SK-N-SH treated with all-trans-retinoic acid at 6 μM for 48 hours (cell line): ENCODE results near the gene ARRDC1.

ENCODE experiments used
- BACH2 ChIP-seq: fragments of 250-450 bp; sonication (Bioruptor Pico); IDR thresholded peaks from 2 replicates; pipeline ENCODE4 v1.9.0; 2021; ENCODE audit warnings: mild to moderate bottlenecking, borderline replicate concordance
- ESRRG ChIP-seq: fragments of 250-450 bp; sonication (Bioruptor Pico); IDR thresholded peaks from 2 replicates; pipeline ENCODE4 v1.6.1; 2021; ENCODE audit warnings: mild to moderate bottlenecking
- POU6F1 ChIP-seq: fragments of 250-450 bp; sonication (Bioruptor Pico); IDR thresholded peaks from 2 replicates; pipeline ENCODE4 v1.8.0; 2021; ENCODE audit warnings: low read depth, mild to moderate bottlenecking, moderate library complexity, borderline replicate concordance
- PPARA ChIP-seq: fragments of 250-450 bp; sonication (Bioruptor Pico); IDR thresholded peaks from 2 replicates; pipeline ENCODE4 v1.5.0; 2020; ENCODE audit warnings: mild to moderate bottlenecking, borderline replicate concordance
- RARB ChIP-seq: fragments of 250-450 bp; sonication (Bioruptor Pico); IDR thresholded peaks from 2 replicates; pipeline ENCODE4 v1.8.0; 2021; ENCODE audit warnings: mild to moderate bottlenecking, moderate library complexity
- TCF4 ChIP-seq: fragments of 250-450 bp; sonication (Bioruptor Pico); IDR thresholded peaks from 2 replicates; pipeline ENCODE4 v1.8.0; 2021; ENCODE audit warnings: mild to moderate bottlenecking, moderate library complexity, borderline replicate concordance
- TOX ChIP-seq: fragments of 250-450 bp; sonication (Bioruptor Pico); IDR thresholded peaks from 2 replicates; pipeline ENCODE4 v1.8.0; 2021; ENCODE audit warnings: mild to moderate bottlenecking, moderate library complexity, borderline replicate concordance
- ZC3H10 ChIP-seq: fragments of 250-450 bp; sonication (Bioruptor Pico); IDR thresholded peaks from 2 replicates; pipeline ENCODE4 v1.5.1; 2021; ENCODE audit warnings: mild to moderate bottlenecking, moderate library complexity
- ZFP3 ChIP-seq: fragments of 250-450 bp; sonication (Bioruptor Pico); IDR thresholded peaks from 2 replicates; pipeline ENCODE4 v1.5.0; 2020; ENCODE audit warnings: mild to moderate bottlenecking, moderate library complexity
- ZFP30 ChIP-seq: fragments of 450-650 bp; formaldehyde crosslinking; IDR thresholded peaks from 2 replicates; pipeline ENCODE4 v1.5.0; 2022; ENCODE audit warnings: mild to moderate bottlenecking, moderate library complexity
- ZNF565 ChIP-seq: fragments of 450-650 bp; formaldehyde crosslinking; conservative IDR thresholded peaks from 2 replicates; pipeline ENCODE4 v1.5.0; 2020; ENCODE audit warnings: low read depth, mild to moderate bottlenecking, moderate library complexity
- TF ChIP-seq, protein P1 (sequence below): fragments of 250-450 bp; sonication (Bioruptor Pico); IDR thresholded peaks from 2 replicates; pipeline ENCODE4 v1.5.1; 2020; ENCODE audit warnings: low read depth, mild to moderate bottlenecking, moderate library complexity
- TF ChIP-seq, protein P2 (sequence below): fragments of 250-450 bp; sonication (Bioruptor Pico); IDR thresholded peaks from 2 replicates; pipeline ENCODE4 v1.5.0; 2020; ENCODE audit warnings: mild to moderate bottlenecking, moderate library complexity
- TF ChIP-seq, protein P3 (sequence below): fragments of 250-450 bp; sonication (Bioruptor Pico); IDR thresholded peaks from 2 replicates; pipeline ENCODE4 v1.8.0; 2020; ENCODE audit warnings: mild to moderate bottlenecking, moderate library complexity, borderline replicate concordance

DNA sequence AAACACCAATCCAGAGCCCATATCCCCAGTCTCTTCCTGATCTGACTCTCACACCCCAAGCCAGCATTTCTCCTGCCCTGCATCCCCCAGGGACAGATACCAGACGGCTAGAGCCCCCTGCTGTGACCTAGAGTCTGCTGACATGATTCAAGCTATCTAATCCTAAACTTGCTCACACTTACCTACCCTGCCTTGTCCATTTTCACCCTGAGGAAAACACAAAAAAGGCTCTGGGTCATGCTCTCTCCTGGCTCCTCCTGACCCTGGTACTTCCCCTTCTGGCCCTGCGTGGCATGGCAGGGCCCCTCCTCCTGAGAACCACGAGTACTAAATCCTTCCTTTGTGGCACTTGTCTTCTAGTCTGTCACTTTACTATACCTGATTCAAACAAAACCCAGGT is 2.8 kb upstream of the ARRDC1 start:
- TF ChIP-seq, protein P1, sequence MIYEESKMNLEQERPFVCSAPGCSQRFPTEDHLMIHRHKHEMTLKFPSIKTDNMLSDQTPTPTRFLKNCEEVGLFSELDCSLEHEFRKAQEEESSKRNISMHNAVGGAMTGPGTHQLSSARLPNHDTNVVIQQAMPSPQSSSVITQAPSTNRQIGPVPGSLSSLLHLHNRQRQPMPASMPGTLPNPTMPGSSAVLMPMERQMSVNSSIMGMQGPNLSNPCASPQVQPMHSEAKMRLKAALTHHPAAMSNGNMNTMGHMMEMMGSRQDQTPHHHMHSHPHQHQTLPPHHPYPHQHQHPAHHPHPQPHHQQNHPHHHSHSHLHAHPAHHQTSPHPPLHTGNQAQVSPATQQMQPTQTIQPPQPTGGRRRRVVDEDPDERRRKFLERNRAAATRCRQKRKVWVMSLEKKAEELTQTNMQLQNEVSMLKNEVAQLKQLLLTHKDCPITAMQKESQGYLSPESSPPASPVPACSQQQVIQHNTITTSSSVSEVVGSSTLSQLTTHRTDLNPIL (CRISPR knock-in tag): no peak
- TF ChIP-seq ESRRG (CRISPR knock-in tag) (no peak), ZFP30 (CRISPR knock-in tag) (no peak), RARB (no peak), POU6F1 (CRISPR knock-in tag) (no peak), TOX (CRISPR knock-in tag) (no peak), TCF4 (no peak), ZFP3 (CRISPR knock-in tag) (no peak), ZC3H10 (CRISPR knock-in tag) (no peak), ZNF565 (CRISPR knock-in tag) (no peak), BACH2 (no peak), PPARA (CRISPR knock-in tag) (no peak)
- TF ChIP-seq, protein P2, sequence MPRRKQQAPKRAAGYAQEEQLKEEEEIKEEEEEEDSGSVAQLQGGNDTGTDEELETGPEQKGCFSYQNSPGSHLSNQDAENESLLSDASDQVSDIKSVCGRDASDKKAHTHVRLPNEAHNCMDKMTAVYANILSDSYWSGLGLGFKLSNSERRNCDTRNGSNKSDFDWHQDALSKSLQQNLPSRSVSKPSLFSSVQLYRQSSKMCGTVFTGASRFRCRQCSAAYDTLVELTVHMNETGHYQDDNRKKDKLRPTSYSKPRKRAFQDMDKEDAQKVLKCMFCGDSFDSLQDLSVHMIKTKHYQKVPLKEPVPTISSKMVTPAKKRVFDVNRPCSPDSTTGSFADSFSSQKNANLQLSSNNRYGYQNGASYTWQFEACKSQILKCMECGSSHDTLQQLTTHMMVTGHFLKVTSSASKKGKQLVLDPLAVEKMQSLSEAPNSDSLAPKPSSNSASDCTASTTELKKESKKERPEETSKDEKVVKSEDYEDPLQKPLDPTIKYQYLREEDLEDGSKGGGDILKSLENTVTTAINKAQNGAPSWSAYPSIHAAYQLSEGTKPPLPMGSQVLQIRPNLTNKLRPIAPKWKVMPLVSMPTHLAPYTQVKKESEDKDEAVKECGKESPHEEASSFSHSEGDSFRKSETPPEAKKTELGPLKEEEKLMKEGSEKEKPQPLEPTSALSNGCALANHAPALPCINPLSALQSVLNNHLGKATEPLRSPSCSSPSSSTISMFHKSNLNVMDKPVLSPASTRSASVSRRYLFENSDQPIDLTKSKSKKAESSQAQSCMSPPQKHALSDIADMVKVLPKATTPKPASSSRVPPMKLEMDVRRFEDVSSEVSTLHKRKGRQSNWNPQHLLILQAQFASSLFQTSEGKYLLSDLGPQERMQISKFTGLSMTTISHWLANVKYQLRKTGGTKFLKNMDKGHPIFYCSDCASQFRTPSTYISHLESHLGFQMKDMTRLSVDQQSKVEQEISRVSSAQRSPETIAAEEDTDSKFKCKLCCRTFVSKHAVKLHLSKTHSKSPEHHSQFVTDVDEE (CRISPR knock-in tag): no peak
- TF ChIP-seq, protein P3, sequence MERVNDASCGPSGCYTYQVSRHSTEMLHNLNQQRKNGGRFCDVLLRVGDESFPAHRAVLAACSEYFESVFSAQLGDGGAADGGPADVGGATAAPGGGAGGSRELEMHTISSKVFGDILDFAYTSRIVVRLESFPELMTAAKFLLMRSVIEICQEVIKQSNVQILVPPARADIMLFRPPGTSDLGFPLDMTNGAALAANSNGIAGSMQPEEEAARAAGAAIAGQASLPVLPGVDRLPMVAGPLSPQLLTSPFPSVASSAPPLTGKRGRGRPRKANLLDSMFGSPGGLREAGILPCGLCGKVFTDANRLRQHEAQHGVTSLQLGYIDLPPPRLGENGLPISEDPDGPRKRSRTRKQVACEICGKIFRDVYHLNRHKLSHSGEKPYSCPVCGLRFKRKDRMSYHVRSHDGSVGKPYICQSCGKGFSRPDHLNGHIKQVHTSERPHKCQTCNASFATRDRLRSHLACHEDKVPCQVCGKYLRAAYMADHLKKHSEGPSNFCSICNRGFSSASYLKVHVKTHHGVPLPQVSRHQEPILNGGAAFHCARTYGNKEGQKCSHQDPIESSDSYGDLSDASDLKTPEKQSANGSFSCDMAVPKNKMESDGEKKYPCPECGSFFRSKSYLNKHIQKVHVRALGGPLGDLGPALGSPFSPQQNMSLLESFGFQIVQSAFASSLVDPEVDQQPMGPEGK (CRISPR knock-in tag): no peak
